GOT3 (cell line): ENCODE results near the gene HAGH.
"Not testable (repeated sequence)": the region's sequence is repeated elsewhere in the genome, so short reads cannot be mapped to it uniquely, and the experiment has no call there.

Experiments used
- DNase-seq: peaks from one replicate; lab custom pipeline; 2025; ENCODE audit warnings: mixed read lengths; lab: John Stamatoyannopoulos, UW

HAGH gene

DNA sequence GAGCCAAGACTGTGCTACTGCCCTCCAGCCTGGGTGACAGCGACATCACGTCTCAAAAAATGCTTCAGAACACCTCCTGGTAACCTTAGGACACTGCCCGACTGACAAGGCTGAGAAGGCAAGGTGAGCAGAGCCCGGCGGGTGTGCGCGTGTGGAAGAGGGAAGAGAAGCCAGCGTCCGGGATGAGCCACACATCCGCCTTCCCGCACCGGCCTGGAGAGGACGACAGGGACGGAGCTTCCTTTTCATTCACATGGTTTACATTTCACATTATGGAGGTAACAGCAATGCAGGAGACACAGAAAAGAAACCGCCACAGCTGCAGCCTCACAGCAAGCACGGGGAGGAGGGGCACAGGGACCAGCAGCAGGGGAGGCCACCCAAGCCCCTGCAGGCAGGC, 16.5 kb downstream of the HAGH start:
- no peak for DNase-seq

DNA sequence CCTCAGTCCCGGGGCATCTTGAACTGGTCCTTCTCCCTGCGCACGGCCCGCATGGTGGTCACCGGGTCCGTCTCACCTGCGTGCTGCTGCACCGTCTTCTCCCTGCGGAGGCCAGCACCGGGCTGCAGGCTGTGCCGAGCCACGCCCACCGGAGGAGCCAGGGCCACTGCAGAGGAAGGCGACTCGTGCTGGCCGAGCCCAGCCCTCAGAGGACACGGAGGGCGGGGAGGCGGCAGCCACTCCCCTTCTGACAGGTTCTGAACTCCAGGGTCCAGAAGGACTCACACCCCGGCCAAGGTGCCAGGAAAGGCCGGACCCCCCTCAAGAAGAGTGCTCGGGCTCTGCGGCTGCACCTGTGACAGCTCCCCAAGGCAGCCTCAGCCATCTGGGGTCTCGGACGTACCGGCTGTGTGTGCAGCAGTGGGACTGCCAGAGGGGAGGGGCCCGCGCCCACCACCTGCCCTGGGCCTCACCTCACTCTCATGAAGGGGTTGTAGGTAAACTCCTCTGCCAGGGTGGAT, 17.3 kb downstream of the HAGH start:
- DNase-seq = no peak

DNA sequence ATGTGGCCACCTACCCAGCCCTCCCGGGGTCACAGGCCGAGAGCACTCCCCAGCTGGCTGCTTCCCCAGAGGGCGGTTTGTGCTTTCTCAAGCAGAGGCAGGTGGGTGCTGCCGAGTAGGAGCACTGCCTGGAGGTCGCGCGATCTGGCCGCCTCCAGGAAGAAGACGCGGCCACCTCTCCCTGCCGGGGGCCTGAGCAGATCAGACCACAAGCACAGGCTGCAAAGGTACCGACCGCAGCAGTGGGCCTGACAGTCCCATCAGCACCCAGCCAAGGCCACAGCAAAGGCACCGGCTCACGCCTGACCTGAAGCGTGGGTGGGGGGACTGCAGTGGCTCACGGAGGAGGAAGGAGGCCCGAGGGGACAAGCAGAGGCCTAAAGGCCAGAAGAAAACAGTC, 17.9 kb downstream of the HAGH start:
- no peak for DNase-seq

DNA sequence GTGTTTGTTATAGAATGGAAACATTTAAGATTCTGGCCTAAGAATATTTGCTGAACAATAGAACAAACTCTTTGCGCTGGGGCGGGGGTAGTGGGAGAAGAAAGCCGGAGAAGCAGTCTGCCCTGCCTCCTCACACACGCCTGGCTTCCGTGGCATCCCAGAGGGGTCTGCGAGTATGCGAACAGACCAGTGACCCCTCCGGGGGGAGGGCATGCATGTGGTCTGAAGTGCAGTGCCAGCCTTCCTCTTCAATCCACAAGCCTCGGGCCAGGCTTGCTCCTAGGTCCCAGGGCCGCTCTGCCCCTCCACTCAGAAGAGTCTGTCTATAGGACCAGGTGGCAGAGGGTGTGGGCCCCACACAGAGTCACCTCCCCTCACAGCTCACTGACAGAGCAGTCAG, 19.0 kb downstream of the HAGH start:
- no peak for DNase-seq

- DNase-seq = no peak
Measured at GRCh38 chr16:1800701-1801100, 25.9 kb downstream of the HAGH start.

DNA sequence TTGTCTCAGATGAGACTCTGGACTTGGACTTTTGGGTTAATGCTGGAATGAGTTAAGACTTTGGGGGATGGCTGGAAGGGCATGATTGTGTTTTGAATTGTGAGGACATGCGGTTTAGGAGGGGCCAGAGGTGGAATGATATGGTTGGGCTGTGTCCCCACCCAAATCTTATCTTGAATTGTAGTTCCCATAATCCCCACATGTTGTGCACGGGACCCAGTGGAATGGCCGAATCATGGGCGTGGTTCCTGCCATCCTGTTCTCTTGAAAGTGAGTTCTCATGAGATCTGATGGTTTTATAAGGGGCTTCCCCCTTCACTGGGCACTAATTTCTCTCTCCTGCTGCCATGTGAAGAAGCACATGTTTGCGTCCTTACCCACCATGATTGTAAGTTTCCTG, 27.4 kb downstream of the HAGH start:
- not testable (repeated sequence) for DNase-seq

- DNase-seq = no peak
Measured at GRCh38 chr16:1794908-1795666, 31.5 kb downstream of the HAGH start.

DNA sequence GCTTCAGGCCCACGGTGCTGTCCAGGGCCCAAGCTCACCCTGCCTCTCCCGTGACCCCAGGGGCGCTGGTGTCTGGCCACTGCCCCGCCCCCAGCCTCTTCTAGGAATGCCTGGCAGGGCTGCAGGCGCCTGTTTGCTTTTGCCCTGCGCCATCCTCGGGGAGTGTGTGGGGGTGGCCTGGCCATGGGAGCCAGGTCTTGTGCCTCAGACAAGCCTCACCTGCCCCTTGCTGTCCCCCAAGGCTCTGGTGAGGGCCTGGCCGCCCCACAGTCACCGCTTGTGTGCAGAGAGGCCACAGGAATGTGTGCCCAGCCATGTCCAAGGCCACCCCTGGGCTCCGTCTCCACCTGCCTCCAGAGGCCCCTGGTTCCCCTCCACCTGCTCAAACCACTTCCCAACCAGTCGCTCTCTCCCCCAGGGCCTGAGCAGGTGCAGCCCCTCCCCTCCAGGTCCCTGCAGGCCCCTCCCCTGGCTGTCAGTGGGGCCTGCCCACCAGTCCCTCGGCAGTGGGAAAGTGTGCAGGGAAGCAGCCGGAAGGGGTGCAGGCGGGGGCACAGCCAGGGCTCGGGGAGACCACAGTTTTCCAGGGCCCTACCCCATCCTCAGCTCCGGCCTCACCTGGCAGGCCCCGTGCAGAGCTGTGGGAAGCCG, 32.3 kb downstream of the HAGH start:
- no peak for DNase-seq

- no peak for DNase-seq
Measured at GRCh38 chr16:1793578-1794220, 32.9 kb downstream of the HAGH start, which contains the start of gene IGFALS. IGFALS (minus strand) TSS chr16:1793705; CDS start chr16:1793652, 53 bp downstream.

- no peak for DNase-seq
Measured at GRCh38 chr16:1792836-1793577, 33.6 kb downstream of the HAGH start.

DNA sequence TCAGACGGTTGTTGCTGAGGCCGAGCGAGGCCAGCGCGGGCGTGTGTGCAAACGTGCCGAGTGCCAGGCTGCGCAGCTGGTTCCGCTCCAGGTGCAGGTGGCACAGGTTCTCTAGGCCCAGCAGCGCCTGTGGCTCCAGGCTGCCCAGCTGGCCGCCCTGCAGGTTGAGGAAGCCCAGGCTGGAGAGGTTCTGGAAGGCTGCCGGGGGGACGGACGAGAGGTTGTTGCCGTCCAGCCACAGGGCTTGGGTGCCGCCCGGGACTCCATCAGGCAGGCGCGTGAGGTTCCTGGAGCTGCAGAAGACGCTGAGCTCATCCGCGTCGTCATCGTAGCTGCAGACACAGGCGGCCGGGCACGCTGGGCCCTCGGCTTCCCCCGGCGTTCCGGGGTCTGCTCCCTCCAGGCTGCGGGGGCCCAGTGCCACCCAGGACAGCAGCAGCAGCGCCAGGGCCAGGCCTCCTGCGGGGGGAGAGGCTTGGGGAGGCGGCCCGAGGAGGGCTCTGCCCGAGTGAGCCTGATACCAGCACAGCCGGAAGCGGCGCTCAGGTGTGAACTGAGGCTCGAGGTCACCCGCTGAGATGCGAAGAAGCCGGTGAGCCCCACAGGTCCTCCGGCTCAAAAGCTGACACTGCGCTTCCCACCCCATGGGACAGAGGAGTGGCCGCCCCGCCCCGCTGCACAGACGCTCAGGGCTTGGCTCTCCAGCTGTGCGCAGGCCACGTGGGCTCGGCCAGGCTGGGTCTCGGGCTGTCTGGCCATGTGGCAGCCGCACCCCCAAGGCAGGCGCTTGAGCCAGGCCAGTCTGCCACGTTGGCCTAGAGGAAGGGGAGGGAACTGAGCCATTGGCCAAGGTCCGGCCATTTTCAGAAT, 34.4 kb downstream of the HAGH start:
- DNase-seq = no peak

GRCh38 chr16:1791256-1791942, 35.2 kb downstream of the HAGH start:
- no peak for DNase-seq

DNA sequence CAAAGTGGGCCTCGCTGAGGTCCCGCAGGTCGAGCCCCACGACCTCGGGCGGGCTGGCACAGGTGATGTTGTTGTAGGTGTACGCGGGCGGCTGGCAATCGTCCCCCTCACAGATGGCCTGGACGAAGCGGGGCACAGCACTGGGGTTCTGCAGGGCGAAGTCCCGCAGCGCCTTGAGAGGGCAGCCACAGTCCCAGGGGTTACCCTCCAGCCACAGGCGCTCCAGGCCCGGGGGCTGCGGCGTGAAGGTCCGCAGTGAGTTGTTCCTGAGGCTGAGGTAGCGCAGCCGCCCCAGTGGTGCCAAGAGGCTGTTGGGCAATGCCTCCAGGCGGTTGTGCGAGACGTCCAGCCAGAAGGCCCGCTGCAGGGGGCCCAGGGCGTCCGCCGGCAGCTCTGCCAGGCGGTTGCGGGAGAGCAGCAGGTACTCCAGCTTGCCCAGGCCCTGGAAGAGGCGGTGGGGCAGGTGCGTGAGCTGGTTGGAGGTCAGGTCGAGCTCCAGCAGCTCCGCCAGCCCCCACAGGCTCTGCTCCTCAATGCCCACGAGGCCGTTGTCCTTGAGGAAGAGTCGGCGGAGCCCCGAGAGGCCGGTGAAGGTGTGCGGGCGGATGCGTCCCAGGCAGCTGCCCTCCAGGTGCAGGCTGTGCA, 35.9 kb downstream of the HAGH start:
- DNase-seq = no peak

DNA sequence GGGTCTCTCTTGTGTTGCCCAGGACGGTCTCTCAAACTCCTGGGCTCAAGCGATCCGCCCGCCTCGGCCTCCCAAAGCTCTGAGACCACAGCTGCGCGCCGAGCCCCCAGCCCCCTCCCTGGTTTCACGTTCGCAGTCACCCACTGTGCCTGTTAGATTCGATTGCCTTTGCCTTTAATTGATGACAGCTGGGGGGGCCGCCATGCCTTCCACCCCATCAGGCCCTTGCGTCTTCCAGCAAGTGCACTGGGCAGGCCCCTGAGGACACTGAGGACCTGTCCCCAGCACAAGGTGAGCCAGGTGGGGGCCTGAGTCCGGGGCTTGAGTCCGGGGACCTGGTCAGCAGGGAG, 36.4 kb downstream of the HAGH start:
- no peak for DNase-seq

DNA sequence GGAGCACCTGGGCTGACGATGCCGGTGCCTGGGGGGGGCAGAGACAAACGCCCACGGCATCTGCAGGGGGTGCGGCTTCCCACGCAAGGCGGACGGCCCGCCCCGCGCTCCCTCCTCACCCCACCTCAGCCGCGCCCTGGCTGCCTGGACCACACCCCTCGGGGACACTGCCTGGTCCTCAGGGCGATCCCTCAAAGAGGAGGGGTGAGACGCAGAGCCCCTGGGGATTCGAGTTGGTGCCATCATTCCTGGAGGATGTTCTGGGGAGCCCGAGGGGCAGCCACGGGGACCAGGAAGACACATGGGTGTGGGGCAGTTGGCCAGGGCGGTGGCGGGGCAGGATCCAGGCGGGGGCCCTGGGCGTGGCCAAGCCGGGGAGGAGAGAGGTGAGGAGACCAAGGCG, 37.0 kb downstream of the HAGH start:
- no peak for DNase-seq

DNA sequence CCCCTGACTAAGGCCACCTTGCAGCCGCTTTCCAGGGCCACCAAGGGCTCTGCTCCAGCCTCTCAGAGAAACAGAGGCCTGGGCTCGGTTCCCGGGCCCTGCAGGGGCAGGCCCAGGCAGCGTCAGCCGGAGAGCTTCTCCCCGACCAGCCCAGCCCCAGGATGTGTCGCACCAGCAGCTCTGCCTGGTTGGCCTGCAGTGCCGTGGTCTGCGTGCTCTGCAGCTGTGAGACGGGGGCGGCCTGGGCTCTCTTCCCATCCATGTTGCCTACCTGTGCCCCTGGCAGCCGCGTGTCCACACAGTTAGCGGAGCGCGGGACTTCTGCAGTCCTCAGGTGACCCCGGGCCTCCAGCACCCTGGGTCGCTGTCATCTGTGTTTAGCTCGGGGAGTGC, 37.9 kb downstream of the HAGH start:
- no peak for DNase-seq

DNA sequence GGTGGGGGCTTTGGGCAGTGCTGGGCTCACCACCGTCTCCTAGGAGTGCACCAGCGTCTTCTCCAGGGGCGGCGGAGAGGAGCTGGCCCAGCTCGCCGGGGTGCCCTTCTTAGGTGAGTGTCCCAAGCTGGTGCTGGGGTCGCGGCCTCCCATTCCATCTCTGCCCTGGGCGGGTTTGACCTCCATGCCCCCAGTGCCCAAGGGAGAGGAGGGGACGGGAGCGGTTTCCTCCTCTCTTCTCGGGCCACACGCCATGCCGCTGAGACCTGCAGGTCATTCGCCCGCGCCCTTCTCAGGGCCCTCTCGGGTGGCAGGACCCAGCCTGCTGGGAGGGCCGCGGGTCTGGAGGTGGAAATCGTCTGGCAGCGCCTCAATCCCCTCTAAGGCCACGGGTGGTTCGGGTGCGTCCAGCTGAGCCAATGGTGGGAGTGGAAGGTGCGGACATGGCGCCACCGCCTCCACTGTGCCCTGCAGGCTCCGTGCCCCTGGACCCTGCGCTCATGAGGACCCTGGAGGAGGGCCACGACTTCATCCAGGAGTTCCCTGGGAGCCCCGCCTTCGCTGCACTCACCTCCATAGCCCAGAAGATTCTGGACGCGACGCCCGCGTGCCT, 38.4 kb downstream of the HAGH start:
- DNase-seq = no peak

DNA sequence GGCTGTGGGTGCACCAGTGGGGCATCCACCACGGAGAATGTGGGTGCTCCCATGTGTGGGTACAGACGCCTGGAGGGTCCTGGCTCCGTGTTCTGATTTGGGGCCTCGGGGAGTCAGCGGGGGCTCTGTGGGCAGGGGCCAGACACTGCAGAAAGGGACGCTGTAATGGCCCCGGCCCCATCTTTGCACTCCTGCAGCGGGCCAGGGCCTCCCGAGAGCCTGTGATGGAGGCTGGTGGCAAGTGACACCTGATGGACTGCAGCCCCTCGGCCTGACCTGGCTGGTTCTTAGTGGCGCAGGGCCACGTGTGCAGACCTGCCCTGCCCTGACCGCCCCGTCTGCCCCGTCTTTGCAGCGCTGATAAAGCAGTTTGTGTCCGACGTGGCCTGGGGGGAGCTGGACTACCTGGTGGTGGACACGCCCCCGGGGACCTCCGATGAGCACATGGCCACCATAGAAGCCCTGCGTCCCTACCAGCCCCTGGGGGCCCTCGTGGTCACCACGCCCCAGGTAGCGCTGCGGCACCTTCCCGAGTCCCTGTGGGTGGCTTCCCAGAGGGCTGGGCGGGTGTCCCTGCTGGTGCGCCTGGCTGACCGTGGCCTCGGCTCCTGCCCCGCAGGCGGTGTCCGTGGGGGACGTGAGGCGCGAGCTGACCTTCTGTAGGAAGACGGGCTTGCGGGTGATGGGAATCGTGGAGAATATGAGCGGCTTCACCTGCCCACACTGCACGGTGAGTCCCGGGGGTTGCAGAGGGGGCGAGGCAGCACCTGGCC, 39.1 kb downstream of the HAGH start:
- DNase-seq = no peak

GRCh38 chr16:1787056-1787321, 39.6 kb downstream of the HAGH start:
- DNase-seq = no peak
